ENCODE data around the gene DNAJC4.

The DNAJC4 gene

GRCh38 chr11:64283092-64283491 is 52.7 kb downstream of the DNAJC4 start:
- no peak for DNase-seq
